Stimulated activated CD8-positive, alpha-beta memory T cell treated with anti-CD3 and anti-CD28 coated beads, Interleukin-7, amount 100 ng/mL, for 48 hours (primary cell): ENCODE results near the gene AUP1.
A peak's percentile ranks its signal among the peaks of the same experiment; 100 is the strongest.
"Not testable (repeated sequence)": the region's sequence is repeated elsewhere in the genome, so short reads cannot be mapped to it uniquely, and the experiment has no call there.

ENCODE experiments used
- DNase-seq, 2 donors: peaks; one replicate each; pipeline ENCODE4 v3.0.0-alpha.2; 2020; ENCODE audit warnings: low read depth in 1 of 2; ENCODE audit errors: extremely low read depth in 1 of 2

Gene AUP1

GRCh38 chr2:74529357-74530238, at the start of gene AUP1, which contains the start of gene HTRA2:
AUP1 (minus strand) TSS chr2:74529706; CDS start chr2:74529629, 77 bp downstream.
HTRA2 (plus strand) TSS chr2:74529933; CDS start chr2:74530007, 74 bp downstream.
- DNase-seq, result peak; percentile 95 to 96

- DNase-seq, result no peak
These were observed 48.9 kb upstream of the AUP1 start for GRCh38 chr2:74578408-74578807.

GRCh38 chr2:74577448-74577847, 47.9 kb upstream of the AUP1 start:
- no peak for DNase-seq

GRCh38 chr2:74576863-74577229, 47.3 kb upstream of the AUP1 start:
- DNase-seq, result no peak

- DNase-seq, result no peak
These were observed 46.8 kb upstream of the AUP1 start for GRCh38 chr2:74576211-74576862.

GRCh38 chr2:74575320-74575719, 45.8 kb upstream of the AUP1 start:
- no peak for DNase-seq

- DNase-seq, result no peak
These were observed 44.4 kb upstream of the AUP1 start for GRCh38 chr2:74573747-74574562.

GRCh38 chr2:74572178-74572925, 42.8 kb upstream of the AUP1 start:
- DNase-seq, result no peak

- no peak for DNase-seq
These were observed 41.6 kb upstream of the AUP1 start for GRCh38 chr2:74571058-74571457.

- no peak for DNase-seq
These were observed 40.2 kb upstream of the AUP1 start for GRCh38 chr2:74569686-74570085.

- no peak for DNase-seq
These were observed 38.4 kb upstream of the AUP1 start for GRCh38 chr2:74567881-74568280.

GRCh38 chr2:74566754-74567085, 37.2 kb upstream of the AUP1 start:
- DNase-seq, result no peak

- DNase-seq, result no peak
These were observed 36.7 kb upstream of the AUP1 start for GRCh38 chr2:74566076-74566753.

- no peak for DNase-seq
These were observed 34.7 kb upstream of the AUP1 start for GRCh38 chr2:74564222-74564621.

GRCh38 chr2:74562126-74562775, 32.7 kb upstream of the AUP1 start:
- no peak for DNase-seq

GRCh38 chr2:74561022-74561421, 31.5 kb upstream of the AUP1 start:
- not testable (repeated sequence) for DNase-seq

- DNase-seq, result no peak
These were observed 31.1 kb upstream of the AUP1 start for GRCh38 chr2:74560591-74560990.

GRCh38 chr2:74559912-74560311, 30.4 kb upstream of the AUP1 start:
- no peak for DNase-seq
